Activated T-helper 17 cell treated with anti-CD3 and anti-CD28 coated beads, Interleukin-2, amount 50 U/mL, for 72 hours (primary cell): Measurements from ENCODE around the gene P2RY2. TPM values are rescaled to one million over a fixed set of nuclear protein-coding genes. Genes with fewer than 3 reads are reported as not detected.
A peak's percentile ranks its signal among the peaks of the same experiment; 100 is the strongest.

Experiments used
- ATAC-seq: fragments of 150-1000 bp; cut with Tn5 transposase; replicated peaks from 2 replicates; pipeline ENCODE4 v1.10.0; 2021; ENCODE audit warnings: mild to moderate bottlenecking, moderate library complexity
- H3K27ac Mint-ChIP-seq: one replicate; pipeline ENCODE4 v1.8.0; 2022; ENCODE audit warnings: mixed read lengths
- H3K27me3 Mint-ChIP-seq: one replicate; pipeline ENCODE4 v1.8.0; 2022; ENCODE audit warnings: mixed read lengths
- H3K36me3 Mint-ChIP-seq: one replicate; pipeline ENCODE4 v1.8.0; 2022; ENCODE audit warnings: low read depth, mild to moderate bottlenecking, mixed read lengths
- H3K4me1 Mint-ChIP-seq: one replicate; pipeline ENCODE4 v1.8.0; 2022; ENCODE audit warnings: mixed read lengths
- H3K4me3 Mint-ChIP-seq: one replicate; pipeline ENCODE4 v1.8.0; 2022; ENCODE audit warnings: mild to moderate bottlenecking, mixed read lengths
- H3K9me3 Mint-ChIP-seq: one replicate; pipeline ENCODE4 v1.8.0; 2022; ENCODE audit warnings: mixed read lengths
- total RNA-seq, 2 donors: library from RNA; stranded (reverse); gene quantifications; one replicate each; pipeline ENCODE4 v1.2.3, GENCODE V29; 2022

Gene P2RY2
- total RNA-seq, 2 donors from 2014 or later = not detected

- no peaks in the 10 kb centered on the region for H3K36me3 Mint-ChIP-seq
- H3K4me1 Mint-ChIP-seq = no peaks in the 10 kb centered on the region
- no peak overlapping the region for H3K27ac Mint-ChIP-seq
- no peaks in the 10 kb centered on the region for H3K27me3 Mint-ChIP-seq
- ATAC-seq = no peak
- H3K4me3 Mint-ChIP-seq = no peak overlapping the region
- no peaks in the 10 kb centered on the region for H3K9me3 Mint-ChIP-seq
These were observed 17.2 kb downstream of the P2RY2 start for GRCh38 chr11:73235236-73235786.

GRCh38 chr11:73236205-73236765 is 18.2 kb downstream of the P2RY2 start:
- no peaks in the 10 kb centered on the region for H3K27me3 Mint-ChIP-seq

GRCh38 chr11:73236854-73237253 is 18.8 kb downstream of the P2RY2 start:
- H3K36me3 Mint-ChIP-seq = no peaks in the 10 kb centered on the region
- H3K4me3 Mint-ChIP-seq = no peak overlapping the region
- no peaks in the 10 kb centered on the region for H3K27me3 Mint-ChIP-seq
- H3K4me1 Mint-ChIP-seq = no peaks in the 10 kb centered on the region
- H3K9me3 Mint-ChIP-seq = no peaks in the 10 kb centered on the region
- peak; percentile 65 for ATAC-seq
- H3K27ac Mint-ChIP-seq = no peak overlapping the region

More at GRCh38 chr11:73236205-73236765, 18.2 kb downstream of the P2RY2 start:
- ATAC-seq = no peak
- H3K27ac Mint-ChIP-seq = no peak overlapping the region
- no peaks in the 10 kb centered on the region for H3K9me3 Mint-ChIP-seq
- no peak overlapping the region for H3K4me3 Mint-ChIP-seq
- no peaks in the 10 kb centered on the region for H3K4me1 Mint-ChIP-seq
- no peaks in the 10 kb centered on the region for H3K36me3 Mint-ChIP-seq

- Mint-ChIP-seq H3K4me1 (no peaks in the 10 kb centered on the region), H3K27ac (no peak overlapping the region), H3K4me3 (no peak overlapping the region), H3K9me3 (no peaks in the 10 kb centered on the region), H3K27me3 (no peaks in the 10 kb centered on the region), H3K36me3 (no peaks in the 10 kb centered on the region)
- no peak for ATAC-seq
These were observed 19.6 kb downstream of the P2RY2 start for GRCh38 chr11:73237471-73238290.

- no peaks in the 10 kb centered on the region for H3K27me3 Mint-ChIP-seq
- no peak overlapping the region for H3K27ac Mint-ChIP-seq
- no peaks in the 10 kb centered on the region for H3K4me1 Mint-ChIP-seq
- ATAC-seq = no peak
- H3K36me3 Mint-ChIP-seq = no peaks in the 10 kb centered on the region
- no peaks in the 10 kb centered on the region for H3K9me3 Mint-ChIP-seq
- no peak overlapping the region for H3K4me3 Mint-ChIP-seq
These were observed 21.0 kb downstream of the P2RY2 start for GRCh38 chr11:73239111-73239521.

- no peaks in the 10 kb centered on the region for H3K4me1 Mint-ChIP-seq
- H3K27me3 Mint-ChIP-seq = no peaks in the 10 kb centered on the region
- no peak for ATAC-seq
- no peaks in the 10 kb centered on the region for H3K9me3 Mint-ChIP-seq
- H3K4me3 Mint-ChIP-seq = no peak overlapping the region
- no peaks in the 10 kb centered on the region for H3K36me3 Mint-ChIP-seq
- H3K27ac Mint-ChIP-seq = no peak overlapping the region
These were observed 21.6 kb downstream of the P2RY2 start for GRCh38 chr11:73239571-73240189.

- no peak overlapping the region for H3K4me3 Mint-ChIP-seq
- no peaks in the 10 kb centered on the region for H3K27me3 Mint-ChIP-seq
- no peaks in the 10 kb centered on the region for H3K4me1 Mint-ChIP-seq
- H3K36me3 Mint-ChIP-seq = no peaks in the 10 kb centered on the region
- no peaks in the 10 kb centered on the region for H3K9me3 Mint-ChIP-seq
- H3K27ac Mint-ChIP-seq = no peak overlapping the region
- no peak for ATAC-seq
These were observed 22.2 kb downstream of the P2RY2 start for GRCh38 chr11:73240190-73240781.

GRCh38 chr11:73241300-73241699 is 23.2 kb downstream of the P2RY2 start:
- no peaks in the 10 kb centered on the region for H3K27me3 Mint-ChIP-seq
- no peak overlapping the region for H3K27ac Mint-ChIP-seq
- no peak overlapping the region for H3K4me3 Mint-ChIP-seq
- no peaks in the 10 kb centered on the region for H3K4me1 Mint-ChIP-seq
- no peaks in the 10 kb centered on the region for H3K9me3 Mint-ChIP-seq
- no peaks in the 10 kb centered on the region for H3K36me3 Mint-ChIP-seq
- ATAC-seq = no peak

GRCh38 chr11:73242251-73243092 is 24.4 kb downstream of the P2RY2 start:
- peak; percentile 88 for ATAC-seq
- Mint-ChIP-seq H3K27me3 (no peaks in the 10 kb centered on the region), H3K27ac (peak overlapping the region; percentile 33), H3K9me3 (no peaks in the 10 kb centered on the region), H3K36me3 (no peaks in the 10 kb centered on the region), H3K4me3 (peak overlapping the region; percentile 26), H3K4me1 (no peaks in the 10 kb centered on the region)

- H3K27ac Mint-ChIP-seq = no peak overlapping the region
- ATAC-seq = no peak
- no peaks in the 10 kb centered on the region for H3K27me3 Mint-ChIP-seq
- no peaks in the 10 kb centered on the region for H3K36me3 Mint-ChIP-seq
- H3K4me1 Mint-ChIP-seq = no peaks in the 10 kb centered on the region
- H3K4me3 Mint-ChIP-seq = no peak overlapping the region
- no peaks in the 10 kb centered on the region for H3K9me3 Mint-ChIP-seq
These were observed 25.0 kb downstream of the P2RY2 start for GRCh38 chr11:73243093-73243485.

- no peak for ATAC-seq
- no peaks in the 10 kb centered on the region for H3K27me3 Mint-ChIP-seq
- no peak overlapping the region for H3K4me3 Mint-ChIP-seq
- H3K9me3 Mint-ChIP-seq = no peaks in the 10 kb centered on the region
- no peaks in the 10 kb centered on the region for H3K36me3 Mint-ChIP-seq
- H3K4me1 Mint-ChIP-seq = no peaks in the 10 kb centered on the region
- no peak overlapping the region for H3K27ac Mint-ChIP-seq
These were observed 26.6 kb downstream of the P2RY2 start for GRCh38 chr11:73244589-73245240.

GRCh38 chr11:73245461-73245860 is 27.4 kb downstream of the P2RY2 start:
- H3K27me3 Mint-ChIP-seq = no peaks in the 10 kb centered on the region

GRCh38 chr11:73246303-73246702 is 28.2 kb downstream of the P2RY2 start:
- ATAC-seq = no peak

More at GRCh38 chr11:73245461-73245860, 27.4 kb downstream of the P2RY2 start:
- Mint-ChIP-seq H3K4me1 (no peaks in the 10 kb centered on the region), H3K36me3 (no peaks in the 10 kb centered on the region), H3K9me3 (no peaks in the 10 kb centered on the region), H3K4me3 (no peak overlapping the region), H3K27ac (no peak overlapping the region)
- ATAC-seq = no peak

More at GRCh38 chr11:73246303-73246702, 28.2 kb downstream of the P2RY2 start:
- no peaks in the 10 kb centered on the region for H3K4me1 Mint-ChIP-seq
- no peaks in the 10 kb centered on the region for H3K36me3 Mint-ChIP-seq
- H3K27me3 Mint-ChIP-seq = no peaks in the 10 kb centered on the region
- H3K27ac Mint-ChIP-seq = no peak overlapping the region
- H3K4me3 Mint-ChIP-seq = no peak overlapping the region
- H3K9me3 Mint-ChIP-seq = no peaks in the 10 kb centered on the region
